A549 treated with Mapracorat at 1 μM for 4 hours (cell line): ENCODE measurements around the gene SLC30A2. TPM values are rescaled to one million over a fixed set of nuclear protein-coding genes. Genes with fewer than 3 reads are reported as not detected.

Source experiments
- total RNA-seq: library from RNA; stranded (reverse); fragments of 200-300 nt; extraction: Qiagen RNA extraction; gene quantifications from 5 replicates; pipeline ENCODE4 v1.2.3, GENCODE V29; 2022

The SLC30A2 gene
- total RNA-seq: 0.11 to 0.96 TPM (median 0.31 TPM) in 5 replicates

GRCh38 chr1:26045722-26046245, at the start of gene SLC30A2:
Gene SLC30A2 (minus strand): TSS chr1:26046118. CDS start chr1:26045896, 222 bp downstream.

GRCh38 chr1:26067432-26067911, 21.6 kb upstream of the SLC30A2 start, which contains the start of gene TRIM63:
Gene TRIM63 (minus strand): TSS chr1:26067630. CDS start chr1:26067494, 136 bp downstream.

GRCh38 chr1:26021647-26022403, 24.1 kb downstream of the SLC30A2 start, which contains the start of gene EXTL1:
Gene EXTL1 (plus strand): TSS chr1:26021775. CDS start chr1:26022647, 872 bp downstream.

GRCh38 chr1:25997828-25998761, 47.8 kb downstream of the SLC30A2 start, which contains the start of gene PAFAH2:
Gene PAFAH2 (minus strand): TSS chr1:25998063. CDS start chr1:25990816, 7,247 bp downstream.

Other genes starting within 250 kb of the SLC30A2 start
- gene SELENON, start 245.9 kb downstream of the SLC30A2 start, total RNA-seq: 54.4 to 64.1 TPM (median 61.5 TPM) in 5 replicates
- gene MTFR1L, start 226.2 kb downstream of the SLC30A2 start, total RNA-seq: 23.7 to 28.3 TPM (median 26.6 TPM) in 5 replicates
- gene AUNIP, start 186.7 kb downstream of the SLC30A2 start, total RNA-seq: 7.8 to 10.4 TPM (median 8.3 TPM) in 5 replicates
- 6.0 to 7.9 TPM (median 7.7 TPM) in 5 replicates for gene PAQR7, start 170.4 kb downstream of the SLC30A2 start, total RNA-seq
- 217 to 237 TPM (median 234 TPM) in 5 replicates for gene STMN1, start 139.7 kb downstream of the SLC30A2 start, total RNA-seq
- gene PAFAH2, start 48.1 kb downstream of the SLC30A2 start, total RNA-seq: 6.1 to 9.1 TPM (median 7.8 TPM) in 5 replicates
- not detected in 5 replicates for gene EXTL1, start 24.3 kb downstream of the SLC30A2 start, total RNA-seq
- gene TRIM63, start 21.5 kb upstream of the SLC30A2 start, total RNA-seq: 1.3 to 1.8 TPM (median 1.5 TPM) in 5 replicates
- 1.8 to 2.3 TPM (median 1.9 TPM) in 5 replicates for gene PDIK1L, start 65.7 kb upstream of the SLC30A2 start, total RNA-seq
- 0.05 to 0.08 TPM in 2 of 5 replicates, not detected in the others for gene FAM110D, start 113.0 kb upstream of the SLC30A2 start, total RNA-seq
- gene C1orf232, start 122.8 kb upstream of the SLC30A2 start, total RNA-seq: not detected in 5 replicates
- gene ZNF593, start 123.8 kb upstream of the SLC30A2 start, total RNA-seq: 49.4 to 69.6 TPM (median 64.8 TPM) in 5 replicates
- 0.65 TPM in 1 of 5 replicates, not detected in the others for gene ZNF593OS, start 125.7 kb upstream of the SLC30A2 start, total RNA-seq
- 0.15 to 0.58 TPM (median 0.32 TPM) in 4 of 5 replicates, not detected in the other for gene CNKSR1, start 131.4 kb upstream of the SLC30A2 start, total RNA-seq
- not detected in 5 replicates for gene CATSPER4, start 144.5 kb upstream of the SLC30A2 start, total RNA-seq
- 11.2 to 14.2 TPM (median 12.9 TPM) in 5 replicates for gene CEP85, start 188.1 kb upstream of the SLC30A2 start, total RNA-seq
- gene SH3BGRL3, start 234.0 kb upstream of the SLC30A2 start, total RNA-seq: 126 to 157 TPM (median 140 TPM) in 5 replicates